ENCODE measurements around the gene PPP1R13B.
"Not testable (repeated sequence)": the region's sequence is repeated elsewhere in the genome, so short reads cannot be mapped to it uniquely, and the experiment has no call there.

PPP1R13B gene

DNA sequence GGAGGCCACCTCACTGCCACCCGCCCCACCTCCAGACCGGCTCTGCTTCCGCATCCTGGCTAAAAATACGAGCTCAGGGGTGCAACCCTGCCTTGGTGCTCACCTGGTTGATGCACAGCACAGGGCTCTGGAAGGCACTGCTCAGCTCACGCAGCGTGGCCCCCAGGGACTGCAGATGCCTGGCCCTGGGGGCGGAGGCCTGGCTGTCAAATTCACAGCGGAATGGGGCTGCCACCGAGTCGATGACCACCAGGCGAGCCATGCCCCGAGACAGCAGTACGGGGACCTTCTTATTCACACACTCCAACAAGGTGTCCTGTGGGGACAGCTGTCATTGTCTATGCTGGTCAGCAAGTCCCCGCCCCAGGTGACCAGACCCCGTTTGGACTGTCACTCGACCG lies 148.1 kb downstream of the PPP1R13B start:
- no peak for DNase-seq
- in situ Hi-C loops (cut with HindIII; ENCODE audit: low pct_ligation_motif_present, low pct_unique_long_range_greater_than_20kb, low sequenced_read_pairs) = no loop called here

DNA sequence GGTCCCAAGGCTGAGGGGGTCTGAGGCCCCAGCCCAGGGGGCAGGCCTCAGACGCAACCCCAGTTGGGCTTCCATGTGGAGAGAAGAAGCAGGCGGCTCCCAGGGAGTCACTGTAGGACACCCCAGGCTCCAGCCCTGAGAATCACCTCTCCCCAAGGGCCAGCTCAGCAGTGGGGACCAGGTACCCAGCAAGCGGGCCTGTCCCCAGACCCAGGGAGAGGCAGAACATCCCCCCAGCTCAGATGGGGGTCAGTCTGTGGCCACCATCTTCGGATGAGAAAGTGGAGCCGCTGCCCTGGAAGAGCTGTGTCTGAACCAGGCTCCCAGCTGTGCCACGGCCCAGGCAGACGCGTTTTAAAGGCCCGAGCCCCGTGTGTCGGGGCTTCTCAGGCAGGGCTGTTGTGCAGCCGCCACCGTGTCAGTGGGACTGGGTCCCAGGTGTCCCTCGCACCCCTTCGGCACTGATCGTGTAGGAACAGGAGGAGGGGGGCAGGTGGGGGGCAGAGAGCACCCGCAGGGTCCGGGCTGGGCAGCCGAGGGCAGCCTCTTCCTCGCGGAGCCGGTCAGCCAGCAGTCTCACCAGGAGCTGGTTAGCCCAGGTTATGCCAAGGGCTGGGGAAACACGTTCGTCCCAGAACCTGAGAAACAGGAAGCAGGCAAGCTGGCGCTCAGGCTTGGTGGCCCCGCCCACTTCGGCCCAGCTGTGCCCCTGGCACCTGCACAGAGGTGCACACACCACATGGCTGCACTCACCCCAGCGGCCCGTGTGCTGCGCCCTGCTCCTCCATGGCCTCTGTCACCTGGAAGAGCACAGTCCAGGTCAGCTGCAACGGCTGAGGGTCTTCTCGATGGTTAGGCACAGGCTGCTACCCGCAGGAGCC lies 148.8 kb downstream of the PPP1R13B start:
- DNase-seq = no peak
- in situ Hi-C loops (cut with HindIII; ENCODE audit: low pct_ligation_motif_present, low pct_unique_long_range_greater_than_20kb, low sequenced_read_pairs) = no loop called here

DNA sequence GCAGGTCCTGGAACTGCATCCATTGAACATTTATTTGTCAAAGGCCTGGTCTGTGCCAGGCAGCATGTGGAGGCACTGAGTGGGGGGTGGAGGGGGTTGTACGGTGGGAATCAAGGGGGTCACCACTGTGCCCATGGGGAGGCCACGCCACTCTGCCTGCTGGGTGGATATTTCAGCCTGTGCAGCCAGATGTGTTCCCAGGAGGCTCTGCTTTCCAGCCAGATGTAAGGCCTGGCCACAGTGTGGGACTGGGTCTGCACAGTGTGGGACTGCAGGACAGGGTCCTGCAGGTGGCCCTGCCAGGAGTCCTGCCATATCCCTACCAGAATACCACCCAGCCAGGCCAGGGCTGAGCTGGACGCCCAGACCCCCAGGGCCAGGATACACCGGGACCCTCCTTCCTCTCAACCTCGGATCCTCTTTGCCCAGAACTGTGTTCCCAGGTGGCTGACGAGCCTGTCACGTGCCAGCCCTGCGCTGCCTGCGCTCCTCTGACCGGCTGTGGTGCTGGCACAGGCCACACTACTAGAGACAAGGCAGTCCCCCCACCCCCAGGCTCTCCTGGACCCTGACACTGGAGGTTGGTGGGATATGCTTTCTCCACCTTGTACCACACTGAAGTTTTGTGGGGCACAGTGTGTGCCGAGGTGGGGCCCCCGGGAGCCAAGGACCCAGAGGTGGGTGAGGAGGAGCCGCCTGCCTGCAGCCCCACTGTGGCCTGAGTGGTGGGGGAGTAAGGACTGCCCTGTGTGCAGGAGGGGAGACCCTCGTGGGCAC lies 149.6 kb downstream of the PPP1R13B start:
- in situ Hi-C loops (cut with HindIII; ENCODE audit: low pct_ligation_motif_present, low pct_unique_long_range_greater_than_20kb, low sequenced_read_pairs) = no loop called here

DNA sequence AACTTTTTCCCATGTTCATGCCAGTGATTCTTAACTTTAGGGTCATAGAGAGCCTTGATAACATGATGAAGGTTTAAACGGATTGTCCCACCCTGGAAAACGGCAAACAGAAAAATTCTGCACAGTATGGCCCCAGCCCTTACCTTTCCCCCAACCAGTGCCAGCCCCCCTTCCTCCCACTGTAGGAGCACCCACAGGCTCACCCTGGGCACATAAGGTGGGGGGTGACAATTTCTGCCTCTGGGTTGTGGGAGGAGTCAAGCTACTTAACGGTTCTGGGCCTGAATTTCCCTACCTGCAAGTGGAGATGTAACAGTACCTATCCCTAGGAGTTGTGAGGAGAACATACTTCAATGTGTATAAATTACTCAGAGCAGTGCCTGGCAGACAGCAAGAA lies 150.2 kb downstream of the PPP1R13B start:
- DNase-seq = no peak
- in situ Hi-C loops (cut with HindIII; ENCODE audit: low pct_ligation_motif_present, low pct_unique_long_range_greater_than_20kb, low sequenced_read_pairs) = no loop called here

More for the DNA sequence above, 149.6 kb downstream of the PPP1R13B start:
- DNase-seq = no peak

DNA sequence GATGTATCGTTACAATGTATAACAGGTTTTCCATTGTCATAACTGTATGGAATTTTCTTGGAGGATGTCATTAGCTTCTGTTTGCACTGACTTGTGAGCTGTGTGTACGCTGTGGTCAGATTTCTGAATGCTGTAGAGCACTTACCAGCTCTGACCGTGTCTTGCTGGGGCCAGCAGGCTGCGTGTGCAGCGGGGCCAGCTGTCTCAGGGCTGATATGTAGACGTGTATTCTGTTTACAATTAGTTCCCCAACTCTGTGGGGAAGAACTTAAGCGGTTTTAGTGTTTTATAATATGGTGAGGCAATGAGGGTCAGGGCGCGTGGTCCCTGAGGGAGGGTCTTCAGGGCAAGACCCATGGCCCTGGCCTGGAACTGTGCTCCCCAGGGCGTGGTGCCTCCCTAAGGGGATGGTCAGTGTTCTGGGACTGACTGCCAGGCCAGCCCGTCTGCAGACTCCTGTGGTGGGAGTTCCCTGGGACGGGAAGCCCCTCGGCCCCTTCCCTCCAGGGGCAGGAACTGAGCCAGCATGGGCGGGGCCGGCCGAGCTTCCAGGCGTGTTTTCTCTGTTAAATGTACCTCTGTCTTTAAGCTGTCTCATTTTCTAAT lies 150.8 kb downstream of the PPP1R13B start:
- in situ Hi-C loops (cut with HindIII; ENCODE audit: low pct_ligation_motif_present, low pct_unique_long_range_greater_than_20kb, low sequenced_read_pairs) = no loop called here
- DNase-seq = no peak

DNA sequence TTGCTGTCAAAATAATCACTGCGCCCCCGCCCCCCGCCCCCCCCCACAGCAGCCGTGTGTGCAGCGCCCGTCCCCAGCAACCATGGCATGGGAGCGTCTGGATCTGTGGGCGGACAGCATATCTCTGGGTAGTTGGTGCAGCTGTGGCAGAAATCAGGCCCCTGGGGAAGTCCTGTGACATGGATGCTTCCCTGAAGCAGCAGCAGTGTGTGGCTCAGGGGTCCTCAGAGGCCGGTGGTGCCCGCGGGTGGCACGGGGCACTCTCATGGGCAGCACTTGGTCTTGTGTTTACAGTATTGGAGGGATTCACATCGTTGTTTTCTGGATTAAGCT lies 151.3 kb downstream of the PPP1R13B start:
- in situ Hi-C loops (cut with HindIII; ENCODE audit: low pct_ligation_motif_present, low pct_unique_long_range_greater_than_20kb, low sequenced_read_pairs) = no loop called here
- no peak for DNase-seq

DNA sequence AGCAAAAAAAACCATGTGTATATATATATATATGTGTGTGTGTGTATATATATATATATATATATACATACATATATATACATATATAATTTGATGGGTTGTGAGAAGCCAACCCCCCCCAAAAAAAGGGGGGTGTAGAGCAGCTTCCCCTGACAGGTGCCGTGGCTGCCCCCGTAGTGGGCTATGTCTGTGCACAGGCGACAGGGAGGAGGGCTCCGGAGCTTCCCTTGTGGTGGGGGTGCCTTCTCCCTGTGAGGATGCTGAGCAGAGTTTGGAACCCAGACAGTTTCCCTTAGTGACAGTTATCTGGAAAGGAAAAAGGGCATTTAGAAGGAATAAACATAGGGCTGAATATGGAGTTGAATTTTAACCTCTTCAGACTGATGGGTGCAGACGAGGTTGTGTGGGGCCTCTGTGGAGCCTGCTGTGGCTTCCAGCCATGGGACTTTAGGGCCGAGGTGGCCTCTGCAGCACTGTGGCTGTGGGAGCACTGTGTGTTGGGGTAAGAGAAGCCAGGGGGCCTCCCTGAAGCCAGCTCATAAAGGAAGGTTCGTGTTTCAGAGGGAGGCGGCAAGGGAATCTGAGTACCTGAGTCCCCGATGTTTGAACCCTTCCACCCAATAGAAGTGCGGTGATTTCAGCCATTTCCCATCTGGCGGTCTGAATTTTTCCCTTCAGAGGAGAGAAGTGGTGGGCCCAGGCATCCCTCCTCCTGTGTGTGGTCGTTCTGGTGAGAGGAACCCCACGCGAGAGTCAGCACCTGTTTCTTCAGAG lies 151.9 kb downstream of the PPP1R13B start:
- in situ Hi-C loops (cut with HindIII; ENCODE audit: low pct_ligation_motif_present, low pct_unique_long_range_greater_than_20kb, low sequenced_read_pairs) = no loop called here
- no peak for DNase-seq

DNA sequence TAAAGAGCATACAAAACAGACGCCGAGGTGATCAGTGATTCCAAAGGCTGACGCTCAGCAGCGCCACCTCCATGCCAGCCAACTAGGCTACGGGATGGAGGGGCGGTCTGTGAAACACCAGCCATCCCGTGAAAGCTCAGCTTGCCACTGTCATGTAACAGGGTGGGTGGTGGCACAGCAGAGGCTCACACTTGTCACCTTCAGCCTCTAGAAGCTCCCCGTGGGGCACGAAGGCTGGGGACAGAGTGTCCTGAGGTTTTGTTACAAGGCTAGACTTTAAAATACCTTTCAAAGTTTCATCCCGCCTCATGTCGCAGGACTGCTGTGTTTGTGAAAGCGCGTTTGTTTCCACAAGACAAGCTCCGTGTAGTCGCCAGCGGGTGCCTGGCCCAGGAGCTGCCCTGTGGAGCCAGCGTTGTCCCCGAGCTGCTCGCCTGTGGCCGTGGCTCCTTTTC lies 152.8 kb downstream of the PPP1R13B start:
- DNase-seq = no peak
- in situ Hi-C loops (cut with HindIII; ENCODE audit: low pct_ligation_motif_present, low pct_unique_long_range_greater_than_20kb, low sequenced_read_pairs) = no loop called here

DNA sequence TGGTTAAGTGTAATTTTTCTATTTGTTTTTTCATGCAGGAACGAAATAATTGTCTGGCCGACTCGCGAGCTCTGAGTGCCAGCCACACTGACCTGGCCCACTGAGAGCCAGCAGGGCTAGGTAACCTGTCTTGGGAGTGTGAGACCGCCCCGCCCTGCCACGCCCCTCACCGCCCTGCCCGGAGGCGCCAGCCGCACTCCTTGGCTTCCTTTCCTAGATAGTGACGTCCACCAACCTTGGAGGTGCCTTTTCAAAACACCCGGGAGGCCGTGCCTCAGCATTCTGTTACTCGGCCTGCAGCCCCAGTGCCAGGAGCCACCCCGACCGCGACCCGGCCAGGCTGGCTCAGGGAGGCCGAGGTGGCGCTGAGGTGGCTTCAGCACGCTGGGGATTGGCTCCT lies 153.9 kb downstream of the PPP1R13B start:
- in situ Hi-C loops (cut with HindIII; ENCODE audit: low pct_ligation_motif_present, low pct_unique_long_range_greater_than_20kb, low sequenced_read_pairs) = no loop called here
- no peak for DNase-seq

DNA sequence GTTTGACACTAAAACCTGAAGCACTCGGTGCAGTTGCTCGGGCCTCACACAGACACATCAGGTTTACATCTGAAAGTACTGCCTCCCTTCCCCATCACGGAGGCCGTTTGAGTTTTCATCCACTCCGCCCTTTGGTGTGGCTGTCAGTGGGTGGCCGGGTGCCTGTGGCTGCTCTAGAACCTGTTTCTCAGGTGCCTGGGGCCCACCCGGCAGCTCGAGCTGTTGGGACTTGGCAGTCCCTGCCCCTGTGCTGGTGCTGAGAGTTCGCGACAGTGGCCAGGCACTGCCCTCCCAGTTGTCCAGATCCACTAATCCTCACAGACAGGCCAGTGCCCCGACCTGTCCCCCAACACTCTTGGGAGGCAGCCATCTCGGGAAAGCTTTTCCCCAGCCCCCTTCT lies 154.5 kb downstream of the PPP1R13B start:
- DNase-seq = no peak
- in situ Hi-C loops (cut with HindIII; ENCODE audit: low pct_ligation_motif_present, low pct_unique_long_range_greater_than_20kb, low sequenced_read_pairs) = no loop called here

DNA sequence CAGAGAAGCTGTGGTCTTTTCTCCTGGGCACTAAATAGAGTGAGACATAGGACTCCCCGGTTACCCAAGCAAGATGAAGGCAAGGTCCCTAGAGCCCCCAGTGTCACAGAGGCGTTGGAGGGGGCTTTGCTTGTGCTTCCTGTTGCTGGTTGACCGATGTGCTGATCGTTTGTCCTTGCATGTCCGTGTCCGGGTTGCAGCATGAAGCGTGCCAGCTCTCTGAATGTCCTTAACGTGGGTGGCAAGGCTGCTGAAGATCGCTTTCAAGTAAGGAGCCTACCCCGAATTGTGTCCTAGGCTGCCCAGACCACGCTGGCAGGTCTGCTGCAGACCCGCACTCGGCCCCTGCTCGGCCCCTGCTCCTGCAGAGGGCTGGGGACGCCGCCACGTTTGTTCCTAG lies 155.2 kb downstream of the PPP1R13B start:
- in situ Hi-C loops (cut with HindIII; ENCODE audit: low pct_ligation_motif_present, low pct_unique_long_range_greater_than_20kb, low sequenced_read_pairs) = no loop called here
- DNase-seq = no peak

DNA sequence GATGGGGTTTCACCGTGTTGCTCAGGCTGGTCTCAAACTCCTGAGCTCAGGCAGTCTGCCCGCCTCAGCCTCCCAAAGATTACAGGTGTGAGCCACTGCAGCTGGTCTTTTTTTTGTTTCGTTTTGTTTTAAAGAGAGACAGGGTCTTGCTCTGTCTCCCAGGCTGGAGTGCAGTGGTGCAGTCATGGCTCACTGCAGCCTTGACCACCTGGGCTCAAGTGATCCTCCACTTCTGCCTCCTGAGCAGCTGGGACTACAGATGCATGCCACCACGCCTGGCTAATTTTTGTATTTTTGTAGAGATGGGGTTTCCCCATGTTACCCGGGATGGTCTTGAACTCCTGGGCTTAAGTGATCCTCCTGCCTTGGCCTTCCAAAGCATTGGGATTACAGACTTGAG lies 155.7 kb downstream of the PPP1R13B start:
- in situ Hi-C loops (cut with HindIII; ENCODE audit: low pct_ligation_motif_present, low pct_unique_long_range_greater_than_20kb, low sequenced_read_pairs); DNase-seq: not testable (repeated sequence)

DNA sequence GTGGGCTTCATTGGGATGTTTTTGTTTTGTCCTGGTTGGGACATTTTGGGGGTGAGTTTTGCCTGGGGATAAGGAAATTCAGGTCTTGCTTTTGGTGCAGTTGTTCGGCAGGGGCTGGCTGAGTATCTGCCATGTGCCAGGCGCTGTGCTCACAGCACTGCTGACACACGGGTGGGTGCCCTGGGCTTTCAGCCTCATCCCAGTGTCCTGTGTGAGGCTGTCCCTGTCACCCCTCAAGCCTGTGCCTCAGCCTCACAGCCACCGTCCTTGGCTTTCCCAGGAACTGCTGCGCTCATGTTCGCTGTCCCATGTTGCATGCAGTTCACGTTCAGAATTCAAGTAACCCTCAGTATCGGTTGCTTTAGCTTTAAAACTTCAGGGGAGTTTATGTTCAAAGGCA lies 157.0 kb downstream of the PPP1R13B start:
- DNase-seq = no peak
- in situ Hi-C loops (cut with HindIII; ENCODE audit: low pct_ligation_motif_present, low pct_unique_long_range_greater_than_20kb, low sequenced_read_pairs) = no loop called here

DNA sequence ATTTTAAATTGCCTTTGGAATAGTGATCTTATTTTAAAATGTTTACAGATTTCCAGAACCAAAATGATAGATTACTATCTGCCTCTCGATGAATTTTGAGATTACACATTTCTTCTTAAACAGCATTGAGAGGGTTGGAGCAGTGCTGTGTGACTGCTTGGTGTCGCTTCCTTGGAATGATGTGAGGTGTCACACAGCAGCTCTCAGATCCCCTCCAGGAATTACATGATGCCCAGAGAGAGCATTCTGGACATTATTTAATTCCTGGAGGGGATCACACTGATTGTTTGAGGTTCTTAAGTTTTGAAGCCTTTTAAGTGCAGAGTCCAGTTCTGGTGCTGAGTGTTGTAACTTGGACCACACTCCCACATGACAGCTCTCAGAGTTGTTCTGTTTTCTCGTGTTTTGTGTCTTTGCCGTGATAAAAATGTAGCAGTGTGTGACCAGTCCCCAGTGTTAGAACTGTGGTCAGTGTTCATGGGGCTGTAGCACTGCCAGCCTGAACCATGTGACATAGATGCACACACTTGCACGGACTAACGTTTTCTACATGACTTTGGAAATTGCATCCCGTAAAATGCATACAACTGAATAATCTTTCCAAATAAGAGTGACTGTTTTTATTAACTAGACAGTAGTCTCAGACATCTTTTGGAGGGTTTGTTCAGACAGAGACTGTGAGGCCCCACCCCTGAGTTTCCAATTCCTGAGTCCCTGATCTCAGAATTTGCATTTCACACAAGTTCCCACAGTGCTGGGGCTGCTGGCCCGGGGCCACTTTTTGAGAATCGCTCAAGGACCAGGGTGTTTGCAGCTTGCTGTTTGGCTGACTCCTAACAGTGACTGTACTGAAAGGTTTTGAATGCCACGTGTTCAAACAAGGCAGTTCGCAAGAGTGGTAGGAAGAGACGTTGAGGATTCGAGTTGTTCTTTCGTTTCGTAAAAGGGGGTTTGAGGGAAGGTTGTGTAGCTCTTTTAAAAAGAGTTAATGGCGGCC lies 158.2 kb downstream of the PPP1R13B start:
- no peak for DNase-seq
- in situ Hi-C loops (cut with HindIII; ENCODE audit: low pct_ligation_motif_present, low pct_unique_long_range_greater_than_20kb, low sequenced_read_pairs) = no loop called here

DNA sequence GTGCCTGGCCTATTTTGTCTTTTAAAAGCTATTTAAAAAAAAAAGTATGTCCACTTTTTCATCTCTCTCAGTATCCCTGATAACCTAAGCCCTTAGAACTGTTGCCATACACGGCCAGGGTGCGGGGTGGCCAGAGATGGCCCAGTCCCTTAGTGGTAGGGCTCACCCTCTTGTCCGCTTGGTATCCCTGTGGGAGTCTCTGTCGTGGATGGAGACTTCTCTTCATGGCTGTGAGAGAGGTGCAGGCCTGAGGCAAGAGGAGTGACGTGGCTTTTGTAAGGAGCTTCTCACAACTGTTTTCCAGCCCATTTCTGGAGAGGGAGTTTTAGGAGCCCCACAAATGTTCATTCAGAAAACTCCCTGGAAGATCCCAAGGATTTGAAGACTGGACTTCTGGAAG lies 158.9 kb downstream of the PPP1R13B start:
- in situ Hi-C loops (cut with HindIII; ENCODE audit: low pct_ligation_motif_present, low pct_unique_long_range_greater_than_20kb, low sequenced_read_pairs) = no loop called here
- no peak for DNase-seq

DNA sequence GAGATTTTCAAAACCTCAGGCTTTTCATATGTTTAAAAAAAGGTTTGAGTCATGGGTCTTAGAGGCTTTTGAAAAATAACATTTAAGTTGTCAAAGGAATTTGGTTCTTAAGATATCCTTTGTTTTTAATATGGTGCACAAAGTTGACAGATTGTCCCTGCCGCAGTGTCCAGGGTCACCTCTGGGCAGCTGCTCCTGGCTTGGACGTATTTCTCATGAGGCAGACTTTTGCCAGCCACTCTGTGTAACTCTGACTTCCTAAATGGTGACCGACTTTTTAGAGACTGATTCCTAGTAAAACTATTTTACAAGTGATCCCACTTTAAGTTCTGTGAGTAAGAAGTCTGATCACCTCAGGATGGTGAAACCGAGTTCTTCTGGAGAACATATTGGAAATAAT lies 159.7 kb downstream of the PPP1R13B start:
- in situ Hi-C loops (cut with HindIII; ENCODE audit: low pct_ligation_motif_present, low pct_unique_long_range_greater_than_20kb, low sequenced_read_pairs) = no loop called here
- DNase-seq = no peak

DNA sequence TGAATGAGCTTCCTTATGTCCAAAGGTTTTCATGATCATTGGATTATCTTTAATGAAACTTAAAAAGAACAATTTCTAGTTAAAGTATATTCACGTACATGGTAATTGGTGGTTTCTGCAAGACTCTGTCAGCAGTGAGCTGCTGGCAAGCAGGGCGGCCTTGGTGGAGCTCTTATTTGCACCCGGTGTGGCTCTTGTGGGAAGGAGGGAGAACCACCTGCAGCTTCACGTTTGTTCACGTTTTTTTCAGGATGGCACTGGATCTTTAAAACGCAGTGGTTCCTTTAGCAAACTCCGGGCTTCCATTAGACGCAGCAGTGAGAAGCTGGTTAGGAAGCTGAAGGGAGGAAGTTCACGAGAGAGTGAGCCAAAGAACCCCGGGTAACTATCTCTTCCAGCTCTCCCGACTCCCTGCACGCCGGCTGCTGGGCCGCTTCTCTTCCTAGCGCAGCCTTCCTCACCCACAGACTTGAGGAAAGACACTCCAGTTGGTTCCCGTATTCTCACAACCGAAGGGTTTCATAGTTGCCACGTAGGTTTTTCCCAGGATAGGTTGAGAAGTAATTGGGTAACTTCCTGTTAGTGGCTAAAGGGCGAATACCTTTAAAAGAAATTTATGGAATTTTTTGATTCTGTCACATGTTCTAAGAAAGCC lies 160.4 kb downstream of the PPP1R13B start:
- in situ Hi-C loops (cut with HindIII; ENCODE audit: low pct_ligation_motif_present, low pct_unique_long_range_greater_than_20kb, low sequenced_read_pairs) = no loop called here
- DNase-seq = no peak
